OCI-LY3 (cell line): ENCODE data around the gene IGFBPL1.

Experiments used
- H2AFZ ChIP-seq: fragments of 200-600, 300-600 bp; shearing (Covaris generic); 2 replicates; pipeline ENCODE4 v1.6.0; 2014; ENCODE audit warnings: antibody characterized with exemption, low read depth, low read length
- H3K27ac ChIP-seq: fragments of 200-600, 300-600 bp; sonication (generic); 2 replicates; pipeline ENCODE4 v1.5.1; 2014; ENCODE audit warnings: mild to moderate bottlenecking, low read length, moderate library complexity, mixed read lengths
- H3K27me3 ChIP-seq: fragments of 200-600, 300-600 bp; sonication (generic); 2 replicates; pipeline ENCODE4 v1.6.1; 2014; ENCODE audit warnings: low read depth, low read length, mixed read lengths
- H3K36me3 ChIP-seq: fragments of 200-600, 300-600 bp; sonication (generic); replicated peaks from 2 replicates; pipeline ENCODE3; 2014; ENCODE audit warnings: low read depth, low read length, mixed read lengths
- H3K4me1 ChIP-seq: fragments of 300-600, 200-600 bp; sonication (generic); 2 replicates; pipeline ENCODE4 v1.6.1; 2014; ENCODE audit warnings: low read length, mixed read lengths
- H3K4me2 ChIP-seq: fragments of 200-600, 300-600 bp; sonication (generic); 2 replicates; pipeline ENCODE4 v1.6.1; 2014; ENCODE audit warnings: low read length, mixed read lengths
- H3K4me3 ChIP-seq: fragments of 300-600, 200-600 bp; sonication (generic); 2 replicates; pipeline ENCODE4 v1.5.1; 2014; ENCODE audit warnings: antibody characterized with exemption, mild to moderate bottlenecking, low read length, moderate library complexity
- H3K79me2 ChIP-seq: fragments of 300-600, 200-600 bp; shearing (Covaris generic); 2 replicates; pipeline ENCODE4 v1.6.1; 2014; ENCODE audit warnings: mild to moderate bottlenecking, low read length, mixed read lengths
- H3K9ac ChIP-seq: fragments of 300-600, 200-600 bp; shearing (Covaris generic); 2 replicates; pipeline ENCODE4 v1.6.0; 2014; ENCODE audit warnings: mild to moderate bottlenecking, low read length, moderate library complexity
- H3K9me3 ChIP-seq: fragments of 200-600, 300-600 bp; shearing (Covaris generic); 2 replicates; pipeline ENCODE4 v1.6.1; 2014; ENCODE audit warnings: low read length, mixed read lengths; ENCODE audit not compliant: insufficient read depth
- H4K20me1 ChIP-seq: fragments of 200-600, 300-600 bp; sonication (generic); 2 replicates; pipeline ENCODE4 v1.6.1; 2016; ENCODE audit warnings: low read length, mixed read lengths; ENCODE audit not compliant: insufficient read depth
- CTCF ChIP-seq: fragments of 200-600, 300-600 bp; sonication (generic); IDR thresholded peaks from 2 replicates; pipeline ENCODE4 v1.5.1; 2014; ENCODE audit warnings: antibody characterized with exemption, low read length, low read depth
- EZH2phosphoT487 ChIP-seq: fragments of 200-600 bp; shearing (Covaris generic); IDR thresholded peaks from 2 replicates; pipeline ENCODE4 v1.6.1; 2018; ENCODE audit warnings: antibody characterized with exemption, mixed run types, low read depth

IGFBPL1 gene

GRCh38 chr9:38435521-38435920, 11.3 kb upstream of the IGFBPL1 start:
- TF ChIP-seq CTCF (no peak), EZH2phosphoT487 (no peak)
- Histone ChIP-seq H3K27me3 (no peaks in the 10 kb centered on the region), H3K4me2 (no peak overlapping the region), H3K9ac (no peak overlapping the region), H3K27ac (no peak overlapping the region), H4K20me1 (no peaks in the 10 kb centered on the region), H3K4me1 (peaks cover 12% of the 10 kb centered on the region), H3K9me3 (no peaks in the 10 kb centered on the region), H2AFZ (no peak overlapping the region), H3K4me3 (no peak overlapping the region), H3K36me3 (no peaks in the 10 kb centered on the region), H3K79me2 (no peaks in the 10 kb centered on the region)

GRCh38 chr9:38434853-38435252, 10.6 kb upstream of the IGFBPL1 start:
- H3K9ac ChIP-seq, result no peak overlapping the region
- no peaks in the 10 kb centered on the region for H4K20me1 ChIP-seq
- H3K27me3 ChIP-seq, result no peaks in the 10 kb centered on the region; the same call in 1 of the 2 replicates
- H3K4me1 ChIP-seq, result peaks cover 12% of the 10 kb centered on the region
- H3K4me2 ChIP-seq, result no peak overlapping the region
- no peak for TF ChIP-seq EZH2phosphoT487
- TF ChIP-seq CTCF, result no peak
- H2AFZ ChIP-seq, result no peak overlapping the region
- H3K4me3 ChIP-seq, result no peak overlapping the region
- no peaks in the 10 kb centered on the region for H3K79me2 ChIP-seq
- no peaks in the 10 kb centered on the region for H3K9me3 ChIP-seq
- no peaks in the 10 kb centered on the region for H3K36me3 ChIP-seq
- H3K27ac ChIP-seq, result no peak overlapping the region

DNA sequence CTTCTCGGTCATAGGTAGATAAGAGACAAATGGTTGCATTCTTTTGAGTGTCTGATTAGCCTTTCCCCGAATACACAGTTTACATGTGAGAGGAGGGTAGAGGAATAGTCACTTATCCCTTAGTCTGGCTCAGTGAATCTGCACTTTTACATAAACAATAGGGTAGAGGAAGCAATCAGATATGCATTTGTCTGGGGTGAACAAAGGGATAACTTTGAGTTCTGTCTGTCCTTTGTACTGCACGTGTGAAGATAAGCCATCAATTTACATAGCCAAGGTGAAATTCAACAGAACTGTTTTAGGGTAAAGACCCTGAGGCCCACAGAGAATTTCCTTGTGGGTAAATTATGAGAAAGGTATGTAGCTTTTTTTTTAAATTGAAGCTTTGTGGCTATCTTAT, 10.1 kb upstream of the IGFBPL1 start:
- no peaks in the 10 kb centered on the region; the same call in 1 of the 2 replicates for H3K27me3 ChIP-seq
- no peaks in the 10 kb centered on the region for H3K79me2 ChIP-seq
- H3K9me3 ChIP-seq, result no peaks in the 10 kb centered on the region
- H3K4me2 ChIP-seq, result no peak overlapping the region
- no peak overlapping the region for H3K9ac ChIP-seq
- H3K4me3 ChIP-seq, result no peak overlapping the region
- peaks cover 12% of the 10 kb centered on the region for H3K4me1 ChIP-seq
- no peak overlapping the region for H3K27ac ChIP-seq
- no peaks in the 10 kb centered on the region for H4K20me1 ChIP-seq
- H3K36me3 ChIP-seq, result no peaks in the 10 kb centered on the region
- TF ChIP-seq CTCF (no peak), EZH2phosphoT487 (no peak)
- no peak overlapping the region for H2AFZ ChIP-seq

- H2AFZ ChIP-seq, result peak overlapping the region; percentile 50; the same call in 1 of the 2 replicates
- no peak overlapping the region for H3K4me2 ChIP-seq
- TF ChIP-seq CTCF (peak; percentile 55), EZH2phosphoT487 (no peak)
- H3K9me3 ChIP-seq, result no peaks in the 10 kb centered on the region
- no peaks in the 10 kb centered on the region for H4K20me1 ChIP-seq
- H3K4me1 ChIP-seq, result peaks cover 11% of the 10 kb centered on the region
- no peaks in the 10 kb centered on the region for H3K36me3 ChIP-seq
- H3K4me3 ChIP-seq, result no peak overlapping the region
- no peak overlapping the region for H3K9ac ChIP-seq
- H3K79me2 ChIP-seq, result no peaks in the 10 kb centered on the region
- no peaks in the 10 kb centered on the region; the same call in 1 of the 2 replicates for H3K27me3 ChIP-seq
- H3K27ac ChIP-seq, result no peak overlapping the region
Measured at GRCh38 chr9:38432922-38433510, 8.8 kb upstream of the IGFBPL1 start.
